Subcutaneous adipose tissue (tissue), 4 donors: ENCODE results near the gene TPGS1. TPM values are rescaled to one million over a fixed set of nuclear protein-coding genes. Genes with fewer than 3 reads are reported as not detected.

Source experiments
- CTCF ChIP-seq: fragments of 450-650 bp; IDR thresholded peaks from one replicate; pipeline ENCODE4 v1.5.1; 2016; ENCODE audit warnings: low read depth, mild to moderate bottlenecking, control low read depth, antibody characterized with exemption, moderate library complexity
- total RNA-seq, 4 donors: library from RNA; depleted of rRNA; stranded (reverse); fragments of >200 nt; gene quantifications; one replicate each; pipeline ENCODE4 v1.1.0, GENCODE V29; 2016

TPGS1 gene, protein sequence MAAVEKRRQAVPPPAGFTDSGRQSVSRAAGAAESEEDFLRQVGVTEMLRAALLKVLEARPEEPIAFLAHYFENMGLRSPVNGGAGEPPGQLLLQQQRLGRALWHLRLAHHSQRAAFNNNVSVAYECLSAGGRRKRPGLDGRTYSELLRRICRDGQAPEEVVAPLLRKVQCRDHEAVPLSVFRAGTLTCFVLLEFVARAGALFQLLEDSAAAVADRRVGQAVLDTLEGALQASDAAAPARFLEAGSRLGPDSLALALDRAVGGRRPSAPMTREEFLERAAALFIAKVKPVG
- total RNA-seq = 10 to 100 TPM in 3 of 4 donors, 1 to 10 TPM in 1; 9.1 to 54.1 (median 41.5) TPM

- no peak for TF ChIP-seq CTCF
These were observed at the start of gene TPGS1 for GRCh38 chr19:507286-508203. TPGS1 (plus strand) TSS chr19:507497; CDS start chr19:507507, 10 bp downstream.

- no peak for TF ChIP-seq CTCF
These were observed 49.7 kb upstream of the TPGS1 start for GRCh38 chr19:457636-458035.

DNA sequence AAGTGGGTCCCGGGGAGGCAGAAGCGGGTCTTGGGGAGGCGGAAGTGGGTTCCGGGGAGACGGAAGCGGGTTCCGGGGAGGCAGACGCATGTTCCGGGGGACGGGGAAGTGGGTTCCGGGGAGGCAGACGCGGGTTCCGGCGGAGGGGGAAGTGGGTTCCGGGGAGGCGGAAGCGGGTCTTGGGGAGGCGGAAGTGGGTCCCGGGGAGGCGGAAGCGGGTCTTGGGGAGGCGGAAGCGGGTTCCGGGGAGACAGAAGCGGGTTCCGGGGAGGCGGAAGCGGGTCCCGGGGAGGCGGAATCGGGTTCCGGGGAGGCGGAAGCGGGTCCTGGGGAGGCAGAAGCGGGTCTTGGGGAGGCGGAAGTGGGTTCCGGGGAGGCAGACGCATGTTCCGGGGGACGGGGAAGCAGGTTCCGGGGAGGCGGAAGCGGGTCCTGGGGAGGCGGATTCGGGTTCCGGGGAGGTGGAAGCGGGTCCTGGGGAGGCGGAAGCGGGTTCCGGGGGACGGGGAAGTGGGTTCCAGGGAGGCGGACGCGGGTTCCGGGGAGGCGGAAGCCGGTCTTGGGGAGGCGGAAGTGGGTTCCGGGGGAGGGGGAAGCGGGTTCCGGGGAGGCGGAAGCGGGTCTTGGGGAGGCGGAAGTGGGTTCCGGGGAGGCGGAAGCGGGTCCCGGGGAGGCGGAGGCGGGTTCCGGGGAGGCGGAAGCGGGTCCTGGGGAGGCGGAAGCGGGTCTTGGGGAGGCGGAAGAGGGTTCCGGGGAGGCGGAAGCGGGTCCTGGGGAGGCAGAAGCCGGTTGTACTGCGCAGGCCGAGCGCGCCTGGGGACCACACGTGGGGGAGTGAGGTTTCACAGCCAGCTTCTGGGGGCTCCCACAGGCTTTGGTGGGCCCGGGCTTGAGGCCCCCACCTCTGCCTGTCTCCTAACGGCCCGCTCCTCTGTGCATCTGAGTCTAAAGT is 48.9 kb upstream of the TPGS1 start:
- no peak for TF ChIP-seq CTCF

- TF ChIP-seq CTCF = no peak
These were observed 47.4 kb upstream of the TPGS1 start for GRCh38 chr19:459724-460511.

GRCh38 chr19:460877-461720 is 46.2 kb upstream of the TPGS1 start, which contains the start of gene SHC2:
SHC2 (minus strand) TSS chr19:461033; CDS start chr19:460996, 37 bp downstream.
- no peak for TF ChIP-seq CTCF
